Fibroblast of pulmonary artery (primary cell): ENCODE data around the gene TICRR.

Experiments used
- DNase-seq: peaks from one replicate; pipeline ENCODE4 v3.0.0-alpha.2; 2010; ENCODE audit warnings: low read depth
- H3K4me3 ChIP-seq: replicated peaks from 2 replicates; pipeline ENCODE4 v1.5.1; 2011; ENCODE audit warnings: low read depth, mild to moderate bottlenecking, control low read depth, low read length, moderate library complexity
- TF ChIP-seq, protein P1 (sequence below): IDR thresholded peaks from 2 replicates; pipeline ENCODE4 v1.5.1; 2011; ENCODE audit warnings: mild to moderate bottlenecking, control low read depth, low read length, inconsistent platforms; ENCODE audit errors: missing control alignments

Gene TICRR

DNA sequence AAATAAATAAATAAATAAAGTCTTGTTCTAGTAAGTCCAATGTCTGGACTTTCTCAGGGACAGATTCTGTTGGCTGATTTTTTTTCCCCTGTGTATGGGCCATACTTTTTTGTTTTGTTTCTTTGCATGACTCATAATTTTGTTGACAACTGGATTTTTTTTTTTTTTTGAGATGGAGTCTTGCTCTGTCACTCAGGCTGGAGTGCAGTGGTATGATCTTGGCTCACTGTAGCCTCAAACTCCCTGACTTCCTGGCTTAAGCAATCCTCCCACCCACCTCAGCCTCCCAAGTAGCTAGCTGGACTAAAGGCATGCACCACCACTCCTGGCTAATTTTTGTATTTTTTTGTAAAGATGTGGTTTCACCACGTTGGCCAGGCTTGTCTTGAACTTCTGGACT lies 38.9 kb downstream of the TICRR start:
- TF ChIP-seq, protein P1, sequence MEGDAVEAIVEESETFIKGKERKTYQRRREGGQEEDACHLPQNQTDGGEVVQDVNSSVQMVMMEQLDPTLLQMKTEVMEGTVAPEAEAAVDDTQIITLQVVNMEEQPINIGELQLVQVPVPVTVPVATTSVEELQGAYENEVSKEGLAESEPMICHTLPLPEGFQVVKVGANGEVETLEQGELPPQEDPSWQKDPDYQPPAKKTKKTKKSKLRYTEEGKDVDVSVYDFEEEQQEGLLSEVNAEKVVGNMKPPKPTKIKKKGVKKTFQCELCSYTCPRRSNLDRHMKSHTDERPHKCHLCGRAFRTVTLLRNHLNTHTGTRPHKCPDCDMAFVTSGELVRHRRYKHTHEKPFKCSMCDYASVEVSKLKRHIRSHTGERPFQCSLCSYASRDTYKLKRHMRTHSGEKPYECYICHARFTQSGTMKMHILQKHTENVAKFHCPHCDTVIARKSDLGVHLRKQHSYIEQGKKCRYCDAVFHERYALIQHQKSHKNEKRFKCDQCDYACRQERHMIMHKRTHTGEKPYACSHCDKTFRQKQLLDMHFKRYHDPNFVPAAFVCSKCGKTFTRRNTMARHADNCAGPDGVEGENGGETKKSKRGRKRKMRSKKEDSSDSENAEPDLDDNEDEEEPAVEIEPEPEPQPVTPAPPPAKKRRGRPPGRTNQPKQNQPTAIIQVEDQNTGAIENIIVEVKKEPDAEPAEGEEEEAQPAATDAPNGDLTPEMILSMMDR: no peak
- DNase-seq: peak; percentile 70
- H3K4me3 ChIP-seq: no peak overlapping the region

- TF ChIP-seq, protein P1: no peak
- DNase-seq: no peak
- H3K4me3 ChIP-seq: no peak overlapping the region
Measured at GRCh38 chr15:89615135-89615534, 39.9 kb downstream of the TICRR start.

DNA sequence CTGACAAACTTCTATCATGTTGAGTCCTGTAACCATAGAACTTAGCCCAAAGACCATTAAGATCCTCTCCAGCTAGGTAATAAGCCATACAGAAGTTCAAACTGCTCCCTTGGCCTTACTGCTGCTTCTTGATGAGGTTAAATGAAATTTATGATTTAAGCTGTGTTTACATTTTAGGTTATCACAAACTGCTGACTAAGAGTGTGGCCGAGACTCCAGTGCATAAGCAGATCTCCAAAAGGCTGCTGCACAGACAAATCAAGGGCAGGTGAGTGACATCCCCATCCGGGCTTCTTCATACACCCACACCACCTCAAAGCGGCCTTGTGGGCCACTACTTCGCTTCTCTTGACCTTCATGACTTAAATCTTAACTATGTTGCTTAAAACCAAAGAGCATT lies 41.0 kb downstream of the TICRR start:
- H3K4me3 ChIP-seq: no peak overlapping the region
- TF ChIP-seq, protein P1: no peak
- DNase-seq: no peak

DNA sequence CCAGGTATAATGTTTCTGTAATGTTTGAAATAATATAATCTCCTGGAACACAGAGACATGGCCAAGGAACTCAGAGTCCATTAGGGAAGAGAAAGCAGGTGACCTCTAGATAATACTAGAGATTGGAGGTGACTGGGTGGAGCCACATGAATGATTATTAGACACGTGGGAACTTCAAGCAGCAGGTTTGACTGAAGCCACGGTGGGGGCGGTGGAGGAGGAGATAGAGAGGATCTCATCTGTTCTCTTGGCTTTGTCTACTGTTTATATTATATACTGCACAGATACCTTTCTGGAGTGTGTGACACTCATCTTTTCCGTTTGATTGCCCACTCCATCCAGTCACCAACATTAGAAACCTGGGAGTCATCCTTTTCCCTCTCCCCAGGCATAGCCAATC lies 46.3 kb downstream of the TICRR start:
- TF ChIP-seq, protein P1: no peak
- DNase-seq: no peak
- H3K4me3 ChIP-seq: no peak overlapping the region

DNA sequence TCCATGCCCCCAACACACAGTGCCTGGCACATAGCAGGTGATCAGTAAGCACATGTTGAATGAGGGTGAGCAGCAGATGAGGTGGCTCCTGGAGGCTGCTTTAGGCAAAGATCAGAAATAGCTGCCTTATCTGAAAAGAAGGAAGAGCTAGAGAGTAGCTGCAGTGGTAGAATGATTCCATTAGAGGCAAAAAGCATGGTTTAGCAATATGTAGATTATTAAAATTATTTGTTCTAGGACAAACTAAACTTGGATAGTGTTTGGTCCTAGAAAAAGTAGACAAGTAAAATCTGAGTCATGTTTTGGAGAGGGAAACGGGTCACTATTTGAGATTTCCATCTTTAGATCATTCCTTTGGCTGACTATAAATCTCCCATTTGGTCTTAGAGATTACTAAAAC lies 47.9 kb downstream of the TICRR start:
- no peak for DNase-seq
- no peak overlapping the region for H3K4me3 ChIP-seq
- TF ChIP-seq, protein P1: no peak

DNA sequence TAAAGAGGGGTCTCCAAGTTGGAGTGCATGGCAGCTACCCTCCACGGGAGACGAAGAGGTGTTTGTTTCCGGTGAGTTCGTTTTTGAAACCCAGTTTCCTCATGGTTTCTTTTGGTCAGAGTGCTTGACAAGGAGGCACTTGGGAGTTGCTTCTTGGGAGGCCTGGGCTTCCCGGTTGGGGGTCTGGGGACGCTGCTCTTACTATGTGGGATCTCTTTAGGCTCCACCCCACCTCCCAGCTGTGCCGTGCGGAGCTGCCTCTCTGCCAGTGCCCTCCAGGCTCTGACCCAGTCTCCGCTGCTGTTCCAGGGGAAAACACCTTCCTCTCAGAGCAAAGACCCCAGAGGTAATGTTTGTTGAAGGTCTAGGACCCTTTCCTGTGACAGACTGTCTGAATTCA lies 50.4 kb downstream of the TICRR start:
- no peak overlapping the region for H3K4me3 ChIP-seq
- DNase-seq: no peak
- TF ChIP-seq, protein P1: no peak

- DNase-seq: no peak
- TF ChIP-seq, protein P1: no peak
- H3K4me3 ChIP-seq: no peak overlapping the region
Measured at GRCh38 chr15:89627256-89627970, 52.1 kb downstream of the TICRR start.
